CD4-positive, CD25-positive, alpha-beta regulatory T cell (primary cell): Measurements from ENCODE around the gene BLMH. TPM values are rescaled to one million over a fixed set of nuclear protein-coding genes. Genes with fewer than 3 reads are reported as not detected.

ENCODE experiments used
- ATAC-seq, 2 donors: fragments of 150-1000 bp; cut with Tn5 transposase; one replicate each; pipeline ENCODE4 v1.10.0; 2021; ENCODE audit warnings: low read depth in 2 of 2, moderate number of reproducible peaks in 2 of 2, moderate library complexity in 1 of 2
- DNase-seq, 3 donors: peaks; one replicate each; pipeline versions ENCODE4 v3.0.0 to v3.0.0-alpha.2; 2012 to 2022; ENCODE audit warnings: mixed read lengths in 1 of 3
- H3K27ac ChIP-seq: one replicate; pipeline ENCODE4 v1.7.0; 2013; ENCODE audit warnings: mild to moderate bottlenecking, low read length; ENCODE audit not compliant: insufficient read depth, poor library complexity, severe bottlenecking
- H3K27me3 ChIP-seq: one replicate; pipeline ENCODE4 v1.7.0; 2013; ENCODE audit warnings: low read length; ENCODE audit not compliant: control insufficient read depth, insufficient read depth
- H3K36me3 ChIP-seq: one replicate; pipeline ENCODE4 v1.7.0; 2013; ENCODE audit warnings: mild to moderate bottlenecking, low read length, moderate library complexity; ENCODE audit not compliant: control insufficient read depth, insufficient read depth
- H3K4me1 ChIP-seq: 2 replicates; pipeline ENCODE4 v1.7.0; 2013; ENCODE audit warnings: mild to moderate bottlenecking, low read length; ENCODE audit not compliant: insufficient read depth, control insufficient read depth, poor library complexity, severe bottlenecking
- H3K4me3 ChIP-seq: one replicate; pipeline ENCODE4 v1.7.0; 2013; ENCODE audit warnings: low read depth, mild to moderate bottlenecking, low read length, moderate library complexity
- H3K9me3 ChIP-seq, 2 experiments: 1 replicate in 1 of 2; 2 replicates in 1 of 2; pipeline ENCODE4 v1.7.0; 2013; ENCODE audit warnings: low read length in 2 of 2, mild to moderate bottlenecking in 1 of 2, moderate library complexity in 1 of 2; ENCODE audit not compliant: control insufficient read depth in 2 of 2
- H3K27ac Mint-ChIP-seq, 3 donors: one replicate each; pipeline ENCODE4 v1.8.0; 2020 to 2022; ENCODE audit warnings: mild to moderate bottlenecking in 3 of 3, mixed read lengths in 3 of 3, moderate library complexity in 2 of 3
- H3K27me3 Mint-ChIP-seq: one replicate; pipeline ENCODE4 v1.8.0; 2022; ENCODE audit warnings: mild to moderate bottlenecking, mixed read lengths
- H3K36me3 Mint-ChIP-seq: one replicate; pipeline ENCODE4 v1.8.0; 2020; ENCODE audit warnings: mixed read lengths
- H3K4me1 Mint-ChIP-seq, 4 donors: one replicate each; pipeline ENCODE4 v1.8.0; 2020 to 2022; ENCODE audit warnings: mixed read lengths in 4 of 4, mild to moderate bottlenecking in 1 of 4
- H3K4me3 Mint-ChIP-seq, 4 donors: one replicate each; pipeline ENCODE4 v1.8.0; 2020 to 2022; ENCODE audit warnings: mild to moderate bottlenecking in 4 of 4, mixed read lengths in 4 of 4, moderate library complexity in 3 of 4
- H3K9me3 Mint-ChIP-seq, 7 donors: one replicate each; pipeline ENCODE4 v1.8.0; 2020 to 2022; ENCODE audit warnings: mixed read lengths in 7 of 7, mild to moderate bottlenecking in 3 of 7, moderate library complexity in 2 of 7
- polyA plus RNA-seq, 4 donors: library from polyadenylated mRNA; unstranded; fragments of 300-500 nt; fragmentation: Illumina TruSeq; gene quantifications; one replicate each; pipeline ENCODE4 v1.2.3, GENCODE V29; 2021
- total RNA-seq: library from RNA; stranded (reverse); gene quantifications from one replicate; pipeline ENCODE4 v1.2.3, GENCODE V29; 2022

BLMH gene
- total and polyA plus RNA-seq, 5 donors from 2014 or later: 16.7 to 30.0 (median 19.5) TPM

GRCh38 chr17:30318155-30318554 lies 26.4 kb upstream of the BLMH start:
- peaks cover 0 to 3% (median 3%) of the 10 kb centered on the region in 4 donors for H3K4me1 Mint-ChIP-seq
- H3K4me3 Mint-ChIP-seq: no peak overlapping the region
- H3K9me3 Mint-ChIP-seq: no peaks in the 10 kb centered on the region
- Histone ChIP-seq H3K4me1 (no peaks in the 10 kb centered on the region), H3K36me3 (no peaks in the 10 kb centered on the region), H3K27ac (no peak overlapping the region), H3K4me3 (no peak overlapping the region), H3K9me3 (no peaks in the 10 kb centered on the region), H3K27me3 (peaks cover 3% of the 10 kb centered on the region)
- H3K36me3 Mint-ChIP-seq: no peaks in the 10 kb centered on the region
- peaks cover 22% of the 10 kb centered on the region for H3K27me3 Mint-ChIP-seq
- no peak for ATAC-seq
- H3K27ac Mint-ChIP-seq: peak overlapping the region in 1 of 3 donors; percentile 14
- no peak for DNase-seq

GRCh38 chr17:30316736-30317135 lies 25.0 kb upstream of the BLMH start:
- Histone ChIP-seq H3K27ac (no peak overlapping the region), H3K36me3 (no peaks in the 10 kb centered on the region), H3K4me1 (no peaks in the 10 kb centered on the region), H3K9me3 (no peaks in the 10 kb centered on the region), H3K27me3 (peaks cover 3% of the 10 kb centered on the region), H3K4me3 (no peak overlapping the region)
- no peak for DNase-seq
- no peak for ATAC-seq
- peaks cover 0 to 2% (median 0%) of the 10 kb centered on the region in 4 donors for H3K4me1 Mint-ChIP-seq
- H3K27me3 Mint-ChIP-seq: peaks cover 28% of the 10 kb centered on the region
- no peak overlapping the region for H3K27ac Mint-ChIP-seq
- no peaks in the 10 kb centered on the region for H3K36me3 Mint-ChIP-seq
- no peak overlapping the region for H3K4me3 Mint-ChIP-seq
- no peaks in the 10 kb centered on the region for H3K9me3 Mint-ChIP-seq

- peaks cover 28% of the 10 kb centered on the region for H3K27me3 Mint-ChIP-seq
- H3K36me3 ChIP-seq: no peaks in the 10 kb centered on the region
- H3K27me3 ChIP-seq: peaks cover 3% of the 10 kb centered on the region
- H3K9me3 Mint-ChIP-seq: no peaks in the 10 kb centered on the region
- DNase-seq (no peak), ATAC-seq (no peak)
- H3K4me1 ChIP-seq: no peaks in the 10 kb centered on the region
- no peak overlapping the region for H3K27ac Mint-ChIP-seq
- H3K36me3 Mint-ChIP-seq: no peaks in the 10 kb centered on the region
- no peak overlapping the region for H3K27ac ChIP-seq
- no peaks in the 10 kb centered on the region for H3K9me3 ChIP-seq
- peaks cover 0 to 2% (median 0%) of the 10 kb centered on the region in 4 donors for H3K4me1 Mint-ChIP-seq
- H3K4me3 Mint-ChIP-seq: no peak overlapping the region
- no peak overlapping the region for H3K4me3 ChIP-seq
Measured at GRCh38 chr17:30315106-30315505, 23.4 kb upstream of the BLMH start.

- no peak overlapping the region for H3K4me3 ChIP-seq
- no peak for DNase-seq
- ATAC-seq: no peak
- H3K9me3 ChIP-seq: no peaks in the 10 kb centered on the region
- H3K4me1 ChIP-seq: no peaks in the 10 kb centered on the region
- no peak overlapping the region for H3K27ac ChIP-seq
- H3K27me3 ChIP-seq: peaks cover 3% of the 10 kb centered on the region
- H3K36me3 ChIP-seq: no peaks in the 10 kb centered on the region
- Mint-ChIP-seq H3K4me3 (no peak overlapping the region), H3K27me3 (peaks cover 28% of the 10 kb centered on the region), H3K36me3 (no peaks in the 10 kb centered on the region), H3K9me3 (no peaks in the 10 kb centered on the region), H3K4me1 (peaks cover 0 to 2% (median 0%) of the 10 kb centered on the region in 4 donors), H3K27ac (no peak overlapping the region)
Measured at GRCh38 chr17:30314474-30314873, 22.7 kb upstream of the BLMH start.

- H3K27me3 Mint-ChIP-seq: peaks cover 33% of the 10 kb centered on the region
Measured at GRCh38 chr17:30312226-30312625, 20.5 kb upstream of the BLMH start.

GRCh38 chr17:30310562-30310961 lies 18.8 kb upstream of the BLMH start:
- peaks cover 36% of the 10 kb centered on the region for H3K27me3 Mint-ChIP-seq
- Histone ChIP-seq H3K27me3 (peaks cover 3% of the 10 kb centered on the region), H3K4me1 (no peaks in the 10 kb centered on the region), H3K27ac (no peak overlapping the region), H3K9me3 (no peaks in the 10 kb centered on the region), H3K4me3 (no peak overlapping the region), H3K36me3 (no peaks in the 10 kb centered on the region)
- H3K27ac Mint-ChIP-seq: no peak overlapping the region
- H3K9me3 Mint-ChIP-seq: peaks cover 0 to 2% (median 0%) of the 10 kb centered on the region in 7 donors
- ATAC-seq (no peak), DNase-seq (no peak)
- H3K4me3 Mint-ChIP-seq: no peak overlapping the region
- no peaks in the 10 kb centered on the region for H3K4me1 Mint-ChIP-seq
- H3K36me3 Mint-ChIP-seq: no peaks in the 10 kb centered on the region

More at GRCh38 chr17:30312226-30312625, 20.5 kb upstream of the BLMH start:
- no peaks in the 10 kb centered on the region for H3K4me1 ChIP-seq
- Mint-ChIP-seq H3K9me3 (no peaks in the 10 kb centered on the region), H3K36me3 (no peaks in the 10 kb centered on the region), H3K4me3 (no peak overlapping the region), H3K4me1 (no peaks in the 10 kb centered on the region), H3K27ac (no peak overlapping the region)
- ATAC-seq (no peak), DNase-seq (no peak)
- peaks cover 3% of the 10 kb centered on the region for H3K27me3 ChIP-seq
- H3K9me3 ChIP-seq: no peaks in the 10 kb centered on the region
- no peak overlapping the region for H3K4me3 ChIP-seq
- no peak overlapping the region for H3K27ac ChIP-seq
- H3K36me3 ChIP-seq: no peaks in the 10 kb centered on the region

GRCh38 chr17:30309591-30309990 lies 17.8 kb upstream of the BLMH start:
- peaks cover 29% of the 10 kb centered on the region for H3K27me3 Mint-ChIP-seq
- no peaks in the 10 kb centered on the region for H3K36me3 ChIP-seq
- H3K4me3 Mint-ChIP-seq: no peak overlapping the region
- no peaks in the 10 kb centered on the region for H3K36me3 Mint-ChIP-seq
- no peak overlapping the region for H3K27ac Mint-ChIP-seq
- DNase-seq (no peak), ATAC-seq (no peak)
- H3K27me3 ChIP-seq: no peaks in the 10 kb centered on the region
- H3K4me3 ChIP-seq: no peak overlapping the region
- peaks cover 0 to 2% (median 0%) of the 10 kb centered on the region in 7 donors for H3K9me3 Mint-ChIP-seq
- H3K27ac ChIP-seq: no peak overlapping the region
- H3K9me3 ChIP-seq: no peaks in the 10 kb centered on the region
- no peaks in the 10 kb centered on the region for H3K4me1 ChIP-seq
- no peaks in the 10 kb centered on the region for H3K4me1 Mint-ChIP-seq

GRCh38 chr17:30308406-30308805 lies 16.7 kb upstream of the BLMH start:
- Histone ChIP-seq H3K36me3 (no peaks in the 10 kb centered on the region), H3K4me3 (no peak overlapping the region), H3K4me1 (no peaks in the 10 kb centered on the region), H3K27ac (no peak overlapping the region), H3K27me3 (no peaks in the 10 kb centered on the region), H3K9me3 (no peaks in the 10 kb centered on the region)
- Mint-ChIP-seq H3K9me3 (peaks cover 0 to 2% (median 0%) of the 10 kb centered on the region in 7 donors), H3K4me3 (no peak overlapping the region), H3K27ac (no peak overlapping the region), H3K4me1 (no peaks in the 10 kb centered on the region), H3K36me3 (no peaks in the 10 kb centered on the region), H3K27me3 (peaks cover 23% of the 10 kb centered on the region)
- ATAC-seq (no peak), DNase-seq (no peak)
